ENCODE data around the gene SH2D1B.
"Not testable (repeated sequence)": the region's sequence is repeated elsewhere in the genome, so short reads cannot be mapped to it uniquely, and the experiment has no call there.

The SH2D1B gene

GRCh38 chr1:162353702-162354101 is 58.2 kb downstream of the SH2D1B start:
- Mint-ChIP-seq H3K36me3 (no peaks in the 10 kb centered on the region), H3K9me3 (no peaks in the 10 kb centered on the region), H3K4me1 (no peaks in the 10 kb centered on the region), H3K27ac (no peak overlapping the region), H3K4me3 (no peak overlapping the region), H3K27me3 (peaks cover 15% of the 10 kb centered on the region)
- DNase-seq, result no peak
- CTCF ChIA-PET, result interaction anchor here (0.7 kb wide), 1 partner anchor 512 kb away, joined by 3 read pairs; no protein-coding TSS in a partner anchor

GRCh38 chr1:162353078-162353477 is 58.9 kb downstream of the SH2D1B start:
- Mint-ChIP-seq H3K36me3 (no peaks in the 10 kb centered on the region), H3K27ac (no peak overlapping the region), H3K9me3 (no peaks in the 10 kb centered on the region), H3K4me1 (no peaks in the 10 kb centered on the region), H3K27me3 (peaks cover 15% of the 10 kb centered on the region), H3K4me3 (no peak overlapping the region)
- DNase-seq, result no peak
- CTCF ChIA-PET, result no interaction called here

DNA sequence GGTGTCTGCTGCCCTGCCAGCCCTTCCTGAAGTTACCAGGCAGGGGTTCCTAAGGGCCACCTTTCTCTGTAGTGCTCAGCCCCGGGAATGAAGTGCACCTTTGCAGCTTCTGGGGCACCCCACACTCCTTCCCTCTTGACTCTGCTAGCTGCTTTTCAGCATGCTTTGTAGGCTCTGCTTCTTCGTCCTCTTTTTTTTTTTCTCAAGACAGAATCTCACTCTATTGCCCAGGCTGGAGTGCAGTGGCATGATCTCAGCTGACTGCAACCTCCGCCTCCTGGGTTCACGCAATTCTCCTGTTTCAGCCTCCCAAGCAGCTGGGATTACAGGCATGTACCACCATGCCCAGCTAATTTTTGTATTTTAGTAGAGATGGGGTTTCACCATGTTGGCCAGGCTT is 60.1 kb downstream of the SH2D1B start:
- H3K27ac Mint-ChIP-seq, H3K9me3 Mint-ChIP-seq, DNase-seq, H3K36me3 Mint-ChIP-seq, H3K4me3 Mint-ChIP-seq, CTCF ChIA-PET, H3K4me1 Mint-ChIP-seq: not testable (repeated sequence)
- H3K27me3 Mint-ChIP-seq, result peaks cover 13% of the 10 kb centered on the region

DNA sequence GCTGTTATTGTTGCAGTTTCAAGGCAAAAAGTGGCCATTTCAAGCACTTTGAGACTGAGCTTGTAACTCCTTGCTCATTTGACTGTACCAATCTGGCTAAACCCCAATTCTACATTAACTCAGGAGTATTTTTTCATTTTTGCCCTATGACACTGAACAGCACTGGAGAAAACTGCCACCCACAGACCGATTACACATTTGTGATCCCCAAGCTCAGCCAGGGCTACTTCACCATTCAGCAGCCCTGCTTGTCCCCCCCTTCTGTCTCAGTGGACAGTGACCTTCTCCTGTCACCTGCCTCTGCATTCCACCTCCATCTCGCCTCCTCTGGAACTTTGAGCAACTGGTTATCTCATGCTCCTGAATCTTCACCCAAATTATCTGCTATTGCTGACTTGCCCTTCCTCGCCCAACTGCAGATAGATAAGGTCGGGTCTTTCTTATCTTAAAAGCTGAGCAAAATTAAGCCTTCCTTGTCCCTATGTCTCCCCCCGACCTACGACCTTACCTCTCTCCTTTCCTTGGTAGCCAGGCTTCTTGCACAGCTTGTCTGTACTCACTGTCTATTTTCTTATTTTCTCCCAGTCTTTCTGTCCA is 60.6 kb downstream of the SH2D1B start:
- Mint-ChIP-seq H3K27me3 (peaks cover 11% of the 10 kb centered on the region), H3K27ac (no peak overlapping the region), H3K36me3 (no peaks in the 10 kb centered on the region), H3K9me3 (no peaks in the 10 kb centered on the region), H3K4me3 (no peak overlapping the region), H3K4me1 (no peaks in the 10 kb centered on the region)
- CTCF ChIA-PET, result no interaction called here
- no peak for DNase-seq

GRCh38 chr1:162349635-162350330 is 62.2 kb downstream of the SH2D1B start:
- CTCF ChIA-PET, result no interaction called here
- H3K27me3 Mint-ChIP-seq, result peaks cover 6% of the 10 kb centered on the region
- no peaks in the 10 kb centered on the region for H3K9me3 Mint-ChIP-seq
- H3K4me3 Mint-ChIP-seq, result no peak overlapping the region
- H3K4me1 Mint-ChIP-seq, result no peaks in the 10 kb centered on the region
- DNase-seq, result no peak
- no peak overlapping the region for H3K27ac Mint-ChIP-seq
- no peaks in the 10 kb centered on the region for H3K36me3 Mint-ChIP-seq

GRCh38 chr1:162347281-162347680 is 64.7 kb downstream of the SH2D1B start:
- H3K4me1 Mint-ChIP-seq, result no peaks in the 10 kb centered on the region
- peaks cover 10% of the 10 kb centered on the region for H3K27me3 Mint-ChIP-seq
- no peaks in the 10 kb centered on the region for H3K36me3 Mint-ChIP-seq
- no peaks in the 10 kb centered on the region for H3K9me3 Mint-ChIP-seq
- no peak overlapping the region for H3K4me3 Mint-ChIP-seq
- no peak overlapping the region for H3K27ac Mint-ChIP-seq
- CTCF ChIA-PET, result interaction anchor here (1.1 kb wide), 1 partner anchor 9 kb away, joined by 5 read pairs; no protein-coding TSS in a partner anchor
- no peak for DNase-seq
